Nephron progenitor cell (in vitro differentiated cells): ENCODE measurements around the gene SLA2.
A peak's percentile ranks its signal among the peaks of the same experiment; 100 is the strongest.
"Not testable (repeated sequence)": the region's sequence is repeated elsewhere in the genome, so short reads cannot be mapped to it uniquely, and the experiment has no call there.

ENCODE experiments used
- DNase-seq: peaks from one replicate; pipeline ENCODE4 v3.0.0; 2021
- H3K27ac Mint-ChIP-seq: 2 replicates; pipeline ENCODE4 v1.8.0; 2021; ENCODE audit warnings: mild to moderate bottlenecking, moderate library complexity, mixed read lengths
- H3K27me3 Mint-ChIP-seq: 2 replicates; pipeline ENCODE4 v1.8.0; 2021; ENCODE audit warnings: mild to moderate bottlenecking, low read depth, mixed read lengths; ENCODE audit not compliant: poor library complexity
- H3K36me3 Mint-ChIP-seq: 2 replicates; pipeline ENCODE4 v1.8.0; 2021; ENCODE audit warnings: low read depth, mixed read lengths
- H3K4me1 Mint-ChIP-seq: 2 replicates; pipeline ENCODE4 v1.8.0; 2021; ENCODE audit warnings: mixed read lengths
- H3K4me3 Mint-ChIP-seq: 2 replicates; pipeline ENCODE4 v1.8.0; 2021; ENCODE audit warnings: mild to moderate bottlenecking, moderate library complexity, mixed read lengths
- H3K9me3 Mint-ChIP-seq: 2 replicates; pipeline ENCODE4 v1.8.0; 2021; ENCODE audit warnings: mild to moderate bottlenecking, moderate library complexity, mixed read lengths
- TF ChIP-seq, protein P1 (sequence below): fragments of 200-600 bp; sonication (generic); IDR thresholded peaks from 2 replicates; pipeline ENCODE4 v1.5.0; 2021; ENCODE audit warnings: antibody characterized with exemption

Gene SLA2

DNA sequence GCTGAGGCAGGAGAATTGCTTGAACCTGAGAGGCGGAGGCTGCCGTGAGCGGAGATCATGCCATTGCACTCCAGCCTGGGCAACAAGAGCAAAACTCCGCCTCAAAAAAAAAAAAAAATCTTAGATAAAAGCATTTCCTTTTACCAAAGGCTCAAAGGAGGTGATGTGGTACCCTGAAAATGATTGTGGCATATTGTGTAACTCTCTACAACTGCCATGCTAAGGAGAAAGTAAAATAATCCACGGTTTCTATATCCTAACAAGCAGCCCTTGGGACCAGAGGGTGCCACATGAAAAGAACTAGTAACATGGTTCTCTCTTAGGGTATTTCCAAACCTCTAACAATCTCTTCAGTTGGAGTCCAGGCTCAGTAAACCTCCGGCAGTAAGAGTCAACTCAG is 38.8 kb upstream of the SLA2 start:
- H3K9me3 Mint-ChIP-seq: no peaks in the 10 kb centered on the region
- H3K27ac Mint-ChIP-seq: no peak overlapping the region
- TF ChIP-seq, protein P1, sequence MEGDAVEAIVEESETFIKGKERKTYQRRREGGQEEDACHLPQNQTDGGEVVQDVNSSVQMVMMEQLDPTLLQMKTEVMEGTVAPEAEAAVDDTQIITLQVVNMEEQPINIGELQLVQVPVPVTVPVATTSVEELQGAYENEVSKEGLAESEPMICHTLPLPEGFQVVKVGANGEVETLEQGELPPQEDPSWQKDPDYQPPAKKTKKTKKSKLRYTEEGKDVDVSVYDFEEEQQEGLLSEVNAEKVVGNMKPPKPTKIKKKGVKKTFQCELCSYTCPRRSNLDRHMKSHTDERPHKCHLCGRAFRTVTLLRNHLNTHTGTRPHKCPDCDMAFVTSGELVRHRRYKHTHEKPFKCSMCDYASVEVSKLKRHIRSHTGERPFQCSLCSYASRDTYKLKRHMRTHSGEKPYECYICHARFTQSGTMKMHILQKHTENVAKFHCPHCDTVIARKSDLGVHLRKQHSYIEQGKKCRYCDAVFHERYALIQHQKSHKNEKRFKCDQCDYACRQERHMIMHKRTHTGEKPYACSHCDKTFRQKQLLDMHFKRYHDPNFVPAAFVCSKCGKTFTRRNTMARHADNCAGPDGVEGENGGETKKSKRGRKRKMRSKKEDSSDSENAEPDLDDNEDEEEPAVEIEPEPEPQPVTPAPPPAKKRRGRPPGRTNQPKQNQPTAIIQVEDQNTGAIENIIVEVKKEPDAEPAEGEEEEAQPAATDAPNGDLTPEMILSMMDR: no peak

DNA sequence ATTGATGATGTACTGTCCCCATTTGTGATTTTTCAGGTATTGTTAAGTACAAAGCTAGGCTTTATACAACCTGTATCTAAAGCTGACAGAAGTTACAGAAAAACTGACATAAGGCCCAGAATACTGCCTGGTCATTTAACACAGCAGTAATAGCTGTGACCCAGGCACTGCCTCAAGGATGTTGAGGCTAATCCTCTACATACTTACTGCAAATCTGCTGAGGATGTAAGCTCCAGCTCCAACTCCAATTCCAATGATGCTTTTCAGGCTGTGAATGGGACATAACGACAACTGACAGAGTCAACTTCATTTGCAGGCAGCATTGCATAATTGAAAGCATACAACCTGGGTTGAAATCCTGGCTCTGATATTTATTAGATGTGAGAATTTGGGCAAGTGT is 36.3 kb upstream of the SLA2 start:
- TF ChIP-seq, protein P1: no peak
- Mint-ChIP-seq H3K27me3 (peaks cover 4% of the 10 kb centered on the region), H3K36me3 (peaks cover 50% of the 10 kb centered on the region), H3K27ac (no peak overlapping the region), H3K9me3 (peaks cover 7% of the 10 kb centered on the region), H3K4me3 (no peak overlapping the region), H3K4me1 (peaks cover 9% of the 10 kb centered on the region)
- no peak for DNase-seq

More for the DNA sequence above, 38.8 kb upstream of the SLA2 start:
- H3K4me3 Mint-ChIP-seq: no peak overlapping the region
- H3K36me3 Mint-ChIP-seq: peaks cover 39% of the 10 kb centered on the region
- peaks cover 4% of the 10 kb centered on the region for H3K27me3 Mint-ChIP-seq
- no peaks in the 10 kb centered on the region for H3K4me1 Mint-ChIP-seq
- DNase-seq: no peak

DNA sequence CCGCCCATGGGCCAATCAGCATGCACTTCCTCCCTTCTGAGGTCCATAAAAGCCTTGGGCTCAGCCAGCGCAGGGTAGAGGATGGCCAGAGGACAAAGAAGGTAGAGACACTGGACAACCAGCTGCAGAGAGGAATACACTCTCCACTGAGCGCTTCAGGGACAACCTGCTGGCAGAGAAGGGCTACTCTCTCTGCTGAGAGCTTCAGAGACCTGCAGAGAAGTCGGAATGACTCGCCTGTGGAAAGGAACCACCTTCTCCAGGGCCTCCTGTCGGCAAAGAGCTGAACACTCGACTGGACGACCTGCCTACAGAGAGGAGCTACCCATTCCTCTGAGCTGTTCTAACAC is 31.4 kb upstream of the SLA2 start:
- DNase-seq: no peak
- Mint-ChIP-seq H3K27ac (peak overlapping the region; percentile 70), H3K27me3 (no peaks in the 10 kb centered on the region), H3K36me3 (peaks cover 36% of the 10 kb centered on the region), H3K4me1 (peaks cover 10% of the 10 kb centered on the region), H3K9me3 (peaks cover 7% of the 10 kb centered on the region), H3K4me3 (peak overlapping the region; percentile 81)
- TF ChIP-seq, protein P1: no peak

DNA sequence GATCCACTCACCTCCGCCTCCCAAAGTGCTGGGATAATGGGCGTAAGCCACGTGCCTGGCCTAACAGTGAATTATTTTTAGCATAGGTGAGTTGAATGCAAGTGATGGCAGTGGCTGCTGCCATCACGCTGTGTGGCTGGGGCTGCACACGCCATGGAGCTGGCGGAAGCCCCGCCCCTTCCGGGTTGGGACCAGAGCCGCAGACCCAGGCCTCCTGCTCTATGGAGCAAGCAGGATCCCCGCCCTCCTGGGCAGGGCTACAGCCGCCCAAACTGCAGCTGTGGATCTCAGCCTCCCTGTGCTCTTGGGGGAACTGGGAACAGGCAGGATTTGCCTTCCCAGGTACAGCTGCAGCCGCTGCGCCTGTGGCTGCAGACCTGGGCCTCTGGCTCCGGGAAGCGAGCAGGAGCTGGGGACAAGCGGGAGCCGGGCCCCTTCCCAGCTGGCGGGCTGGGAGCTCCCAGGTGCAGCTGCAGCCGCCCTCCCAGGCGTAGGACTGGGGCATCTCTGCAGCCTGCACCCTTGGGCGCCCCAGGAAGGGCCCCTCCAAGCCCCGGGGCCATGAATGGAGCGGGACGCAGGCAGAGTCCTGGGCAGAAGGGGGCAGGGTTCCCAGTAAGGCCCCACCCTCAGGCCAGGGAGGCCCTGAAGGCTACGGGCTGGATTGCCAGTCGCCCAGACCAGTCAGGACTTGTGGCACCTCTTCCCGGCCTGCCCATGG is 30.9 kb upstream of the SLA2 start:
- Mint-ChIP-seq H3K4me3 (peak overlapping the region; percentile 81), H3K27ac (no peak overlapping the region), H3K9me3 (peaks cover 7% of the 10 kb centered on the region), H3K36me3 (peaks cover 31% of the 10 kb centered on the region), H3K4me1 (peaks cover 10% of the 10 kb centered on the region), H3K27me3 (no peaks in the 10 kb centered on the region)
- peak; percentile 86 for DNase-seq
- TF ChIP-seq, protein P1: no peak

DNA sequence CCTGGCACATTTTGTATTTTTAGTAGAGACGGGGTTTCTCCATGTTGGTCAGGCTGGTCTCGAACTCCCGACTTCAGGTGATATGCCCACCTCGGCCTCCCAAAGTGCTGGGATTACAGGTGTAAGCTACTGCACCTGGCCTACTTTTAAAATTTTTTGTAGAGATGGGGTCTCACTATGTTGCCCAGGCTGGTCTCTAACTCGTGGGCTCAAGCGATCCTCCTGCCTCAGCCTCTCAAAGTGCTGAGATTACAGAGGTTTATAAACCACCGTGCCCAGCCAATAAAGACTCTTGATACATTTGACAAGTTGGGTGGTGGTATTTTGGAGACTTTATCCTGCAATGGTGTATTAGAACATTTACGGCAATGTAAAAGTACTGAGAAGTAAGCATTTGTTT is 29.5 kb upstream of the SLA2 start:
- H3K27ac Mint-ChIP-seq, H3K27me3 Mint-ChIP-seq, H3K9me3 Mint-ChIP-seq, DNase-seq, H3K4me3 Mint-ChIP-seq: not testable (repeated sequence)
- peaks cover 27% of the 10 kb centered on the region for H3K36me3 Mint-ChIP-seq
- peaks cover 10% of the 10 kb centered on the region for H3K4me1 Mint-ChIP-seq

DNA sequence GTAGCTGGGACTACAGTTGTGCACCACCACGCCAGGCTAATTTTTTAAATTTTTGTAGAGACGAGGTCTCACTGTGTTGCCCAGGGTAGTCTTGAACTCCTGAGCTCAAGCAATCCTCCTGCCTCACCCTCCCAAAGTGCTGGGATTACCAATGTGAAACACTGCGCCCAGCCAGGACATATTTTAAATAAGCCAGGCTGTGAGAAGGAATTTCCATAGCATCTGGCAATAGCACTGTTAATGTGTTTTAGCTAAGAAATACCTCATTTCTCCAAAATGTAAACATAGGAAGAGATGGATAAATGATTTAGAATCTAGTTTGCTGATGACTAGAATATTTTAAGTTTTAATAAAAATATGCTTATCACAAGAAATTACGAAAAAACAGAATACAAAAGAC is 27.0 kb upstream of the SLA2 start:
- Mint-ChIP-seq H3K36me3 (peaks cover 18% of the 10 kb centered on the region), H3K27ac (no peak overlapping the region), H3K4me1 (peaks cover 8% of the 10 kb centered on the region), H3K27me3 (no peaks in the 10 kb centered on the region), H3K4me3 (no peak overlapping the region), H3K9me3 (peaks cover 6% of the 10 kb centered on the region)
- DNase-seq: no peak
- TF ChIP-seq, protein P1: no peak
